GM15510 (cell line): Measurements from ENCODE around the gene PANX2.

Source experiments
- POLR2A ChIP-seq: IDR thresholded peaks from 3 replicates; pipeline ENCODE4 v1.6.1; 2011; ENCODE audit warnings: borderline replicate concordance; ENCODE audit not compliant: insufficient read length; ENCODE audit errors: extremely low read depth

Gene PANX2

GRCh38 chr22:50197000-50197800 is 26.7 kb downstream of the PANX2 start:
- TF ChIP-seq POLR2A: no peak

- no peak for TF ChIP-seq POLR2A
Measured at GRCh38 chr22:50197856-50198623, 27.5 kb downstream of the PANX2 start.

- peak; percentile 14 for TF ChIP-seq POLR2A
Measured at GRCh38 chr22:50198624-50199017, 28.1 kb downstream of the PANX2 start.

- no peak for TF ChIP-seq POLR2A
Measured at GRCh38 chr22:50199251-50199721, 28.8 kb downstream of the PANX2 start.

GRCh38 chr22:50199829-50200460 is 29.4 kb downstream of the PANX2 start:
- no peak for TF ChIP-seq POLR2A

- TF ChIP-seq POLR2A: peak; percentile 77
Measured at GRCh38 chr22:50200461-50201190, 30.1 kb downstream of the PANX2 start, which contains the start of gene SELENOO. Gene SELENOO, plus strand, starts transcription at chr22:50201011. Its CDS starts 26 bp downstream, at chr22:50201037.

- no peak for TF ChIP-seq POLR2A
Measured at GRCh38 chr22:50201191-50202129, 30.9 kb downstream of the PANX2 start.

GRCh38 chr22:50202130-50202666 is 31.7 kb downstream of the PANX2 start:
- no peak for TF ChIP-seq POLR2A

GRCh38 chr22:50203288-50203687 is 32.8 kb downstream of the PANX2 start:
- no peak for TF ChIP-seq POLR2A

GRCh38 chr22:50204571-50204970 is 34.0 kb downstream of the PANX2 start:
- no peak for TF ChIP-seq POLR2A

- no peak for TF ChIP-seq POLR2A
Measured at GRCh38 chr22:50205781-50206569, 35.4 kb downstream of the PANX2 start.

GRCh38 chr22:50206599-50206998 is 36.1 kb downstream of the PANX2 start:
- TF ChIP-seq POLR2A: no peak
